ENCODE results near the gene MYCBPAP. TPM values are rescaled to one million over a fixed set of nuclear protein-coding genes. Genes with fewer than 3 reads are reported as not detected.

Gene MYCBPAP
- total RNA-seq, 1 donor, result 0.86 TPM

GRCh38 chr17:50491505-50491904 lies 16.7 kb upstream of the MYCBPAP start:
- DNase-seq (ENCODE audit: low read depth), result no peak
- no peak overlapping the region for H3K4me3 ChIP-seq (ENCODE audit: low read depth, low read length)
- no peak for TF ChIP-seq CTCF (IDR thresholded peaks at IDR 0.05; ENCODE audit: insufficient read depth, low read depth, low read length)

GRCh38 chr17:50492214-50492613 lies 16.0 kb upstream of the MYCBPAP start:
- no peak for TF ChIP-seq CTCF (IDR thresholded peaks at IDR 0.05; ENCODE audit: insufficient read depth, low read depth, low read length)
- H3K4me3 ChIP-seq (ENCODE audit: low read depth, low read length), result no peak overlapping the region
- no peak for DNase-seq (ENCODE audit: low read depth)

- no peak for TF ChIP-seq CTCF (IDR thresholded peaks at IDR 0.05; ENCODE audit: insufficient read depth, low read depth, low read length)
- no peak overlapping the region for H3K4me3 ChIP-seq (ENCODE audit: low read depth, low read length)
- no peak for DNase-seq (ENCODE audit: low read depth)
Measured at GRCh38 chr17:50493744-50494143, 14.5 kb upstream of the MYCBPAP start.

- TF ChIP-seq CTCF (IDR thresholded peaks at IDR 0.05; ENCODE audit: insufficient read depth, low read depth, low read length), result no peak
- no peak overlapping the region for H3K4me3 ChIP-seq (ENCODE audit: low read depth, low read length)
- DNase-seq (ENCODE audit: low read depth), result no peak
Measured at GRCh38 chr17:50495217-50495823, 12.9 kb upstream of the MYCBPAP start.

GRCh38 chr17:50495918-50496317 lies 12.3 kb upstream of the MYCBPAP start:
- no peak for DNase-seq (ENCODE audit: low read depth)
- no peak for TF ChIP-seq CTCF (IDR thresholded peaks at IDR 0.05; ENCODE audit: insufficient read depth, low read depth, low read length)
- no peak overlapping the region for H3K4me3 ChIP-seq (ENCODE audit: low read depth, low read length)

- no peak for TF ChIP-seq CTCF (IDR thresholded peaks at IDR 0.05; ENCODE audit: insufficient read depth, low read depth, low read length)
- no peak for DNase-seq (ENCODE audit: low read depth)
Measured at GRCh38 chr17:50498021-50498874, 10.0 kb upstream of the MYCBPAP start.

More at GRCh38 chr17:50498021-50498874, 10.0 kb upstream of the MYCBPAP start:
- H3K4me3 ChIP-seq (ENCODE audit: low read depth, low read length), result no peak overlapping the region

Data from fibroblast of villous mesenchyme (primary cell).